GM21529 (cell line): Measurements from ENCODE around the gene OR10J4.
"Not testable (repeated sequence)": the region's sequence is repeated elsewhere in the genome, so short reads cannot be mapped to it uniquely, and the experiment has no call there.

ENCODE experiments used
- ATAC-seq: cut with Tn5 transposase; IDR thresholded peaks from one replicate; pipeline ENCODE4 v1.9.1; 2021; ENCODE audit not compliant: unreplicated experiment

OR10J4 gene

GRCh38 chr1:159431904-159432303, at the start of gene OR10J4:
OR10J4 (plus strand) TSS chr1:159432204.
- ATAC-seq, result no peak

- ATAC-seq, result no peak
These were observed 25.2 kb upstream of the OR10J4 start for GRCh38 chr1:159406821-159407220.

DNA sequence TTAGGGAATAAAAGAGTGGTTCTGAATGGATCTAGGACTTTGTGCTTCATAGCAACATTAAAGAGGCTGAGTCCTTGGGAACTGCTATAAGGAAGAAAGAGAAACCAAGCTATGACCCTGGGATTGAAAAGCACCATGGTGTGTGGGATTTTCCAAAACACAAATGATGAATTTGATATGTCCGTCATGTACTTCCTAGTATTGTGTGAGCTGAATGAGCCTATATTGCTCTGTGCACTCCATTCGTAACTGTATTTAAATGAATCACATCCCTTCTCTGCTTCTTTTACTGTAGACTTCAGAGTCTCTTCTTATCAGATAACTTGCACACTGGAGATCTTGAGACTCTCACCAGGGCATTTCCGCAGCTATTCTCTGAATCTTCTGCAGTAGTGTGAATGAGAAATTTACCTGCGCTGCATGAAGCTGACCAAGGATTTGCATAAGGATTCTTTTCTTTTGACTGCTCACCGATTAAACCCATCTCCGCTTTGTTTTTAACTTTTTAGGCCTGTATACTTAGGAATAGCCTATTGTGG, 23.1 kb upstream of the OR10J4 start:
- ATAC-seq, result no peak

GRCh38 chr1:159421821-159422220, 10.2 kb upstream of the OR10J4 start:
- no peak for ATAC-seq

- ATAC-seq, result no peak
These were observed 3.5 kb upstream of the OR10J4 start for GRCh38 chr1:159428536-159428935.

- ATAC-seq, result no peak
These were observed 2.7 kb upstream of the OR10J4 start for GRCh38 chr1:159429074-159429861.

DNA sequence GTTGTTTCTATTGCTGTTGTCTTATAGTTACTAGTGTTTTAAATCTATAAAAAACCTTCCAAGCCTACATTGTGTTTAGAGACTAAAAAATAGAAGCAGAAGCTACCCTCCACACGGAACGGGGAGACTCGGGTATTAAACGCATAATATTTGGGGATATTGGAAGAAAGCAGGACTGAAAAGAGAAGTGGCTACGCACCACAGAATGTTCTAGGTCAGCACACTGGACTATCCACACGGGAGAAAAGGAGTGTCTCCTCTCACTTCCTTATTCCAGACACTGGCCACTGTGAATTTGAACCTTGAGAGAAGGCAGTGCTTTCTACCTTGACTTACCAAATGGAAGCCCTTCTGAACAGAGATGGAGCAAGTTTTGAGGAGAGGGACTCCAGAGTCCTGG, 1.0 kb upstream of the OR10J4 start:
- ATAC-seq, result no peak

DNA sequence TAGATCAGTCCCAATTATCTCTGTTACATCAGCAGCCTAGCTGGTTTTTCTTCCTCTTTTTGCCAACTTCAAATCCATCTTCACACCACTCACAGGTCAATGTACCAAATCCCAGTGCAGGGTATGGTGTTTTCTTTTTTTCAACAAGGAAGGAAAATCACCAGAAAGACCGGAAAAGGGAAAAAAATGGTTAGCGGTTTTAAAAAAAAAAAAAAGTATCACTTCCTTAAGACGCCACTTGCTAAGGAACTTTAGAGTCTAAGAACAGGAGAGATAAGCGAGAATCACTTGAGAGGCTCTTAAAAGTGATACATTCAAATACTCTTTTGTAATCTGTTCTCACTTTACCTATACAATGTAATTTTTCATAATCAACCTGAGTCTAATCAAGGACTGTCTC, 4.5 kb downstream of the OR10J4 start:
- ATAC-seq, result no peak

GRCh38 chr1:159439422-159439821, 7.4 kb downstream of the OR10J4 start, which contains the start of gene OR10J1:
OR10J1 (plus strand) TSS chr1:159439722; CDS start chr1:159439792, 70 bp downstream.
- no peak for ATAC-seq

- ATAC-seq, result no peak
These were observed 9.4 kb downstream of the OR10J4 start for GRCh38 chr1:159441360-159441759.

GRCh38 chr1:159442428-159442827, 10.4 kb downstream of the OR10J4 start:
- ATAC-seq, result no peak

DNA sequence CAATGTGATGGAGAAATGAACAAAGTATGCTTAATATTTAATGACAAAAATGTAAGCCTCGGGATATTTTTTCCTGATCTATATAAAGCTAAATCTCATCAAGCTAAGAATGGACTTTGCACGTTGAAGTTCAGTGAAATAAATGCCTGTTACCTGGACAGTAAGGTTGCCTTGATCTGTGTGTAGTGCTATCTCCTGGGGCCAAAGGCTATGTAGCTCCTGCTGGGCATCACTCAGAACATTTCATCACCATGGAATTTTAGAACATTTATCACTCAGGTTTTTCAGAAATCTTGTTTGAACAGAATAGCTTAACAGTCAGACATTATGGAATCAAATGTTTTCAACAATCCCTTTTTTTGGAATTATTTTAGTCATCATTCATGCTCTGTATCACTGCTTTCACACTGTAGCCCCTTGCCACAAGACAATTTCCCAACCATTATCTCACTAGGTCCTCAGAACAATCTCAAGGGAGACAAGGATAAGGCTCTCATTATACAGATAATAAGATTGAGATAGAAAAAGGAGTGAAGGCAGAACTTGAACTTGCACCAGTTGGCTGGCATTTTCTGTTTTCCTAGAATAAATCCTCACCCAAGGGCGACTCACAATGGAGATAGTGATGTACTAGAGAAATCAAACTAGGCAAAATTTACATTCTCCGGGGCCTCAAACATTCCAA, 11.2 kb downstream of the OR10J4 start:
- ATAC-seq, result no peak

- no peak for ATAC-seq
These were observed 12.5 kb downstream of the OR10J4 start for GRCh38 chr1:159444511-159444910.

- ATAC-seq, result no peak
These were observed 16.2 kb downstream of the OR10J4 start for GRCh38 chr1:159448181-159448580.

DNA sequence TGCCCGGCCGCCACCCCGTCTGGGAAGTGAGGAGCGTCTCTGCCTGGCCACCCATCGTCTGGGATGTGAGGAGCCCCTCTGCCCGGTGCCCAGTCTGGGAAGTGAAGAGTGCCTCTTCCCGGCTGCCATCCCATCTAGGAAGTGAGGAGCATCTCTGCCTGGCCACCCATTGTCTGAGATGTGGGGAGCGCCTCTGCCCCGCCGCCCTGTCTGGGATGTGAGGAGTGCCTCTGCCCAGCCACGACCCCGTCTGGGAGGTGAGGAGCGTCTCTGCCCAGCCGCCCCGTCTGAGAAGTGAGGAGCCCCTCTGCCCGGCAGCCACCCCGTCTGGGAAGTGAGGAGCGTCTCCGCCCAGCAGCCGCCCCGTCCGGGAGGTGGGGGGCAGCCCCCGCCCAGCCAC, 17.6 kb downstream of the OR10J4 start:
- ATAC-seq, result not testable (repeated sequence)

DNA sequence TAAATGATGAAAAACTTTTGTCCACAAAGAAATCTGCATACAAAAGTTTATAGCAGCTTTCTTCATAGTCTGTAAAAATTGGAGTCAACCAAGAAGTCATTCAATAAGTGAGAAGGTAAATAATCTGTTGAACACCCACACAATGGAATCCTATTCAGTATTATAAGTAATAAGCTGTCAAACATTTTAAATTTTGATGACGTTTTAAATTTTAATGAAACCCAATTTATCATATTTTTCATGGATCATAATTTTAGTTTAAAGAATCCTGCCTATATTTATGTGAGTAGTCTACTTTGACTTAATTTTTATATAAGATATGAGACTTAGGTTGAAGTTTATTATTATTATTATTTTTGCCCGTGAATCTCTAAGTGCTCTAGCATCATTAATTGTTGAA, 27.5 kb downstream of the OR10J4 start:
- no peak for ATAC-seq

DNA sequence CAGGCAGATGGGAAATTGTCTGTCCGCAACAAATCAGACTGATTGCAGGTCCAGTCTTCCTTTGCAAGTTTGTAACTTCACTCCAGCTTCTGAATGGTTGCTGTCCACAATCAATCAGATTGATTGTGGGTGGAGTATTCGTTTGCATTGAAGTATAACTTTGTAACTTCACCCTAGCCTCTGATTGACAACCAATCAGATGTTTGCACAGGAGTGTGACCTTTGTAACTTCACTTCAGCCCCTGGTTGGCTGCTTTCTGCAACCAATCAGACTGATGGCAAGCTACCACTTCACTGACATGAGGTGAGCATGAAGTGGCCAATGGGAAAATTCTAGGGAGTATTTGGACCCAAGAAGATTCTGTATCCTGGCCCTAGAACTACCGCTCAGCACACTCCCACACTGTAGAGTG, 33.2 kb downstream of the OR10J4 start:
- no peak for ATAC-seq

DNA sequence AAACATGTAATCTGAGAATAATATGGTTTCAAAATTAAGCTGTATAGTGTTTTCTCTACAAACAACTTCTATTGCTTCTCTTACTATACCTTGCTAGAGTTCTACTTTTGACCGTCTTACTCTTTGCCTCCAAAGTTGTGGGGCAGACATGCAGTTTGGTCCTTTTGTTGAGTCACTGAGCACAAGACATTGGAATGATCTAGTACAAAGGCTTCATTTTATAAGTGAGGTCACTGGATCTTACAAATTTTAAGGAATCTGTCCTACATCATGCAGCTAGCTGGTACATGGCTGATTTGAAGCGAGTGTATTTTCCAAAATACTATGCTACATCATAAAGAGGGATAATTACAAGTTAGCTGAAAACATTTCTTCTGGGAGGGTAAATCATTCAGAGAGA, 36.3 kb downstream of the OR10J4 start:
- no peak for ATAC-seq

- ATAC-seq, result no peak
These were observed 38.0 kb downstream of the OR10J4 start for GRCh38 chr1:159469921-159470533.

GRCh38 chr1:159473335-159473734, 41.3 kb downstream of the OR10J4 start:
- no peak for ATAC-seq

DNA sequence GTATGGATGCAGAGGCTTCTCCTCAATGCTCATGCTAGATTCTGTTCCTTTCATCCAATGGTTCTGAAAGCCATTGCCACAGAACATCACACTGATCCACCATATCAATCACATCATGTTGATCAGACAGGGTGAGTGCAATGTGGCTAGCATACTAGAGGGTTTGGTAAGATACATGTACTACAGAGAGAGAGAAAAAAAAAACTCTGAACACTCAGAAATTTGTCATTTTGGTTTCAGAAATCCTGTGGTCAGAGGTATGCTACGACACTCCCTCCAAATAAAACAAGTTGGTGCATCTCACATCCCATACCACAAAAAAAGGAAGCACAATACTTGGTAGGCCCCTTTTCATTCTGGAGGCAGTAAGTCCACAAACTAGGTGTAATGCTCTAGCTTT, 42.9 kb downstream of the OR10J4 start:
- ATAC-seq, result no peak
